OCI-LY7 (cell line): Measurements from ENCODE around the gene PTPRT.

Experiments
- EZH2phosphoT487 ChIP-seq: fragments of 200-600 bp; sonication (generic); IDR thresholded peaks from 2 replicates; pipeline ENCODE4 v1.6.1; 2018; ENCODE audit warnings: low read depth, borderline replicate concordance, mild to moderate bottlenecking, mixed run types, antibody characterized with exemption, low read length, moderate library complexity, mixed read lengths
- TF ChIP-seq, protein P1 (sequence below): fragments of 200-600 bp; sonication (generic); conservative IDR thresholded peaks from 2 replicates; pipeline ENCODE4 v1.5.1; 2014; ENCODE audit warnings: mild to moderate bottlenecking, antibody characterized with exemption, low read length, moderate library complexity, mixed read lengths

DNA sequence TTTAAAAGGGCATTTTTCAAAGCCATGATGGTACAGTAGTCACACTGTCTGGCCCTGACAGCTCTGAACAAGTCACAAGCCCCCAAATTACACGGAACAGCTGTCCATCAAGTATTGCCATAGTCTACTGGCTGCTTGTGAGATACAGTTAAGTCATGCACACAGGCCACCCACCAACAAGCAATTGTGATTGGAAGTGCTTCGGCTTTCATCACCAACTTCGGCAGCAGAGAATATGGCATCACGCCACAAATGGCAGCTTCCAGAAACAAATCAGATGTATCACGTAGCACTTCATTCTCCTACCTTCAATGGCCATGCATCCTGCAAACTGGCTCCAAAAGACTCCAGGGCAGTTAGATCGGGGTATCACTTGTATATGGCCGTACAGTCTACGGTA lies 160.5 kb downstream of the PTPRT start:
- TF ChIP-seq, protein P1, sequence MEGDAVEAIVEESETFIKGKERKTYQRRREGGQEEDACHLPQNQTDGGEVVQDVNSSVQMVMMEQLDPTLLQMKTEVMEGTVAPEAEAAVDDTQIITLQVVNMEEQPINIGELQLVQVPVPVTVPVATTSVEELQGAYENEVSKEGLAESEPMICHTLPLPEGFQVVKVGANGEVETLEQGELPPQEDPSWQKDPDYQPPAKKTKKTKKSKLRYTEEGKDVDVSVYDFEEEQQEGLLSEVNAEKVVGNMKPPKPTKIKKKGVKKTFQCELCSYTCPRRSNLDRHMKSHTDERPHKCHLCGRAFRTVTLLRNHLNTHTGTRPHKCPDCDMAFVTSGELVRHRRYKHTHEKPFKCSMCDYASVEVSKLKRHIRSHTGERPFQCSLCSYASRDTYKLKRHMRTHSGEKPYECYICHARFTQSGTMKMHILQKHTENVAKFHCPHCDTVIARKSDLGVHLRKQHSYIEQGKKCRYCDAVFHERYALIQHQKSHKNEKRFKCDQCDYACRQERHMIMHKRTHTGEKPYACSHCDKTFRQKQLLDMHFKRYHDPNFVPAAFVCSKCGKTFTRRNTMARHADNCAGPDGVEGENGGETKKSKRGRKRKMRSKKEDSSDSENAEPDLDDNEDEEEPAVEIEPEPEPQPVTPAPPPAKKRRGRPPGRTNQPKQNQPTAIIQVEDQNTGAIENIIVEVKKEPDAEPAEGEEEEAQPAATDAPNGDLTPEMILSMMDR: no peak
- TF ChIP-seq EZH2phosphoT487: no peak
